HG03103 (cell line): ENCODE results near the gene CFAP47.
"Not testable (repeated sequence)": the region's sequence is repeated elsewhere in the genome, so short reads cannot be mapped to it uniquely, and the experiment has no call there.

Source experiments
- ATAC-seq: cut with Tn5 transposase; IDR thresholded peaks from one replicate; pipeline ENCODE4 v1.9.1; 2021; ENCODE audit warnings: low read depth; ENCODE audit not compliant: unreplicated experiment

Gene CFAP47

GRCh38 chrX:36234840-36235528 is 315.4 kb downstream of the CFAP47 start:
- ATAC-seq = not testable (repeated sequence)

DNA sequence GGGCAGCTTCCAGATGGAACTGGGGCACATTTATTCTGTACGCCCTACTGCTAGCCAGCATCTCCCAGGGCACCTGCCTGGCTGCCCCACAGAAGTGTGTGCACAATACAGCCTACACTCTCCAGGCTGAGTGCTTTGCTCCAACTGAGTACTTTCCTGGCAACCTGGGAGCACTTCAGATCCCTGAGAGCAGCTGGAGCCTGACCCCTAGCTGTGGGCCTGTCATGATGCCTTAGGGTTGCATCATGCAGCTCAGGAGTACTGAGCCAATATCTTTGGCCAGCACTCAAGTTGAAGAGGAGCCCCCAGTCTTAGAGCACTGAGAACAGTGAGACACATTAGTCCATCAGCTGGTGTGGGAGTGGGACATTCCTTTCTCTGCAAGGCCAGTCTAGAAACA is 321.9 kb downstream of the CFAP47 start:
- no peak for ATAC-seq

- ATAC-seq = no peak
Observed at GRCh38 chrX:36266155-36266554, 346.6 kb downstream of the CFAP47 start.

GRCh38 chrX:36310136-36310535 is 390.6 kb downstream of the CFAP47 start:
- ATAC-seq = no peak

DNA sequence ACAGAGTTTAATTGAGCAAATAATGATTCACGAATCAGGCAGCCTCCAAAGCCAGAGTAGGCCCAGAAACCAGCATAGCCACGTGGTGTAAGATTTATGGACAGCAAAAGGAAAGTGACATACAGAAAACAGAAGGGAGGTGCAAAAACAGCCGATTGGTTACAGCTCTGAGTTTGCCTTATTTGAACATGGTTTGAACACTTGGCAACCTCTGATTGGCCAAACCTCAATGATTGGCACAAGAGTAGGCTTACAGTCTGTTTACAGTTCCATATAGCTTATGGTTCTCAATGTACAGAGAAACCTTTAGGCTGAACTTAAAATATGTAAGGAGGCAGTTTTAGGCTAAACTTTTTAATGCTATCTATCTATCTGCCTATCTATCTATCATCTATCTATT is 394.8 kb downstream of the CFAP47 start:
- ATAC-seq = no peak

DNA sequence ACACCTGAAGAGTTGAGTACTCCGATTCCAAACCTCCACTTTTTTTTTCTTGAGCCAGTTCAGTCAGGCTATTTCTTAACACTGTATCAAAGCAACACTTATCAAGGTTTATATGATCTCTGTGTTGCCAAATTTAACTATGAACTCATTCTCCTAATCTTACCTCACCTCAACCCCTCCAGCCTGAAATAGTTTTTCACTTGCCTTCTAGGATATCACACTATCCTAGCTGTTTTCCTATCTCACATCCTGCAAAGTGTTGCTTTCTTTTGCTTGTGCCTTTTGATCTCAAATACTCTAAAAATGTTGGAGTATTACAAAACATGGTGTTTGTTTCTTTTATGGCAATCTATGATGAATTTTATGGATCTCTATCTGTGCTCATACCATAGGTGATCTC is 415.0 kb downstream of the CFAP47 start:
- ATAC-seq = no peak

DNA sequence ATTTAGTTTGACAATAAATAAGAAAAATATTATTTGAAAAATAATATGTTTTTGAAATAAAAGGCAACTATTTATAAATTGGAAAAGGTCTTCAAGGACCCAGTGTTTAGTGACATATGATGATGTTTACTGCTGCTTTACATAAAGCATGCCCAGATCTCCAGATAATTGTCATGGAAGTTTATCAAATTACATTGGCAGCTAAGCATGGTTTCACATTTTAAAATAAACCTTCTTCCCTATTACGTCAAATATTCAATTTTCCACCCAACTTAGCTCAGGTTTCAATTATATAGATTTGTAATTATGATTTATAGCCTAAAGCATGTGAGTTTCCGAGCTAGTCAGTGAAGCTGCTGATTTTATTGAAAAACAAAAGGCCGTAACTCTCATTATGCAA is 417.2 kb downstream of the CFAP47 start:
- no peak for ATAC-seq

DNA sequence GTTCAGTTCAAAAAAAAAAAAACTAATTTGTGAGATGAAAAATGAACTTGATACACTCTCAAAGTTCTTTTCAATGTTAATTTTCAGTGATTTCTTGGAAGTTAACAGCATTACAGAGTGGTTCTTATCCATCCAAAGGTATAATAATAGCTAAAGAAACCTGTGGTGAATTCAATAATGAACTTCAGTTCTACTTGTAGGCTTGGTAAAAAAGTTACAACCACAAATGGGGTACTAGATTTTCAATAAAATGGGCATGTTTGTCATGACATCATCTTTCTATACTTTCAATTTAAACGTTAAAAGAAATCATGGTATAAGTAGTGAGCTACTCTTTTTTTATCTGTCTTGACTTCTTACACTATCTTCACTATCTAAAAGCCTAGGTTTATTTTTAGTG is 424.8 kb downstream of the CFAP47 start:
- ATAC-seq = no peak

DNA sequence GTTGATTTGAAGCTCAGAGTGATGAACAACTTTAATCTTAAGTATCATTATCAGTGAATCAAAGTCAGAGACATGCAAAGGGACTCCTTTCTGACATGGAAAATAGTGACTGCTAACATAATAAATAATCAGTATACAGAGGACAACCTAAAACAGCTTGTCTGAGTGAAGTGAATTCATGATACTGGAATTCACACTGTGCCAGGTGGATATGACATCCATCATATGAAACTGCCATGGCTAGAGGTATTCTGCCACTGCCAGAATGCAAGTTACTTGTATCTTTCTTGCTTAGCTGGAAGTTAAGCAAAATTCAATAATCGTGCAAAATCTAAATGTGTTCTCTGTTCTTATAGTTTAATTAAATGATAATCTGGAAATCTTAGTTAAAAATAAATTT is 429.0 kb downstream of the CFAP47 start:
- ATAC-seq = no peak

GRCh38 chrX:36357855-36358254 is 438.3 kb downstream of the CFAP47 start:
- ATAC-seq = no peak

DNA sequence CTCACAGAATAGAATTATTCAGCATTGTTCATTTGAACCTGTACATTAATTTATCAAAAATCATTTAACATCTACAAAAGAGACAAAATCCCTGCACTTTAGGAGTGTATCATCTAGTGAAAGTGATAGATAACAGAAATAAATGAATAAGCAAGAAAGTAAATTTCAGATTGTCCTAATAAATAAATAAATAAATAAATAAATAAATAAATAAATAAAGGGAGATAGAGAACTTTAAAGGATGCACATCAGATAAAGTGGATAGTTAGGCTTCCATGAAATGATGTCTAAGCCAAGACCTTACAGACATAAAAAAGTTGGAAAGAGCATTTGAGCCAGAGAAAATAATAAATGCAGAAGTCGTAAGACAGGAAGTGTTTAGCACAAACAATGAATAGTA is 444.7 kb downstream of the CFAP47 start:
- ATAC-seq = no peak

DNA sequence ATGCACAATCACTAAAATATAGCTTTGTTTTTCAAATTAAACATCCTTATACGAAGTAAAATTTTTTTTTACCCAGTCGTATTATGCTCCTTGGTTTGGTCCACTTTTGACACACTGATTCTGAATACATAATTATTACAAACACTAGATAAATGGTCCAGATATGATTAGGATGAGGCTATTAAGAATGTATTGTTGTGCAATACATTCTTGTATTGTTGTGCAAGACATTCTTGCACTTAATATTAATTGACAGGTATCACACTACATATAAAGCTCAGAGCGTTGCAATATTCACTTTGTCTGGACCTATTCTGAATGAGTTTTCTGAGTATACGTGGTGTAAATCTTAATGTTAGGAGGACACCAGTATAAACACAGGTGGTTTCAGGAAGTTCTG is 464.0 kb downstream of the CFAP47 start:
- ATAC-seq = no peak

GRCh38 chrX:36388901-36389300 is 469.4 kb downstream of the CFAP47 start:
- ATAC-seq = no peak

GRCh38 chrX:36401774-36402173 is 482.2 kb downstream of the CFAP47 start:
- no peak for ATAC-seq

DNA sequence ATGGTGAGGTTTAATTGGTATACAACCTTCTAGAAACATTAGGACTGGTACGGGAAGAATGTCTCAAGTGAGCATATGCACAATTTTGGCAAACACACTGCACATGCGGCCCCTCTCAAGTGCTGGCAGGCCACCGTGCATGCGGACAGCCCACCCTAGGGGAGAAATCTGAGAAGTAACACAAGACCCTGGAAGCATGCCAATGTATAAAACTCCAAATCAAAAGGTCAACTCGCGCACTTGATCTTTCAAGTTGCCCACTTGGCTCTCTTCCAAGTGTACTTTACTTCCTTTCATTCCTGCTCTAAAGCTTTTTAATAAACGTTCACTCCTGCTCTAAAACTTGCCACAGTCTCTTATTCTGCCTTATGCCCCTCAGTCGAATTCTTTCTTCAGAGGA is 488.3 kb downstream of the CFAP47 start:
- no peak for ATAC-seq

DNA sequence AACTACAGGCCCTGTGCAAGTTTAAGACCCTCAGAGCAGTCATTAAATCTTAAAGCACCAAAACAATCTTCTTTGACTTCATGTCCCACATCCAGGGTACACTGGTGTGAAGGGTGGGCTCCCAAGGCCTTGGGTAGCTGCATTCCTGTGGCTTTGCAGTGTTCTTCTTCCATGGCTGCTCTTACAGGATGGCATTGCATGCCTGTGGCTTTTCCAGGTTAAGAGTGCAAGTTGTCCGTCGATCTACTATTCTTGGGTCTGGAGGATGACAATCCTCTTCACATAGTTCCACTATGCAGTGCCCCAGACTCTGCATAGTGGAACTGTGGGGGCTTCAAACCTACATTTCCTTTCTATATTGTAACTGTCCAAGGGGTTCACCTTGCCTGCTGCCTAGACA is 494.5 kb downstream of the CFAP47 start:
- ATAC-seq = no peak

GRCh38 chrX:36422368-36422767 is 502.8 kb downstream of the CFAP47 start:
- ATAC-seq = no peak

DNA sequence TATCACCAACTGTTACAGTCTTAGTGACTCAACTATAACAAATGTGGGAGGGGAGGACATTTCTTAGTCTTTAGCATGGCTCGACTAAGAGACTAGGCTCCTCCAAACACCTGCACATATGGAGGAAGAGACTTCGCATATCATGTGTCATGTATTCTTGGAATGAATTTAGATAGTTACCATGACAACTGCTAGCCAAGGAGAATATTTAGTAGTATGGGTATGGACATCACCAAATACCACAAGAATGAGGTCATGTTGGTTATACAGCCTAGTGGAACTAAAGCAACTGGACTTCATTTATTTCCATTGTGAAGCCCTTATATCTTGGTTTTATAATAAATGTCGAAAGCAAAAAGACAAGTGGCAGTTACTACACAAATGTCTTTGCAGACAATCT is 512.3 kb downstream of the CFAP47 start:
- ATAC-seq = no peak

DNA sequence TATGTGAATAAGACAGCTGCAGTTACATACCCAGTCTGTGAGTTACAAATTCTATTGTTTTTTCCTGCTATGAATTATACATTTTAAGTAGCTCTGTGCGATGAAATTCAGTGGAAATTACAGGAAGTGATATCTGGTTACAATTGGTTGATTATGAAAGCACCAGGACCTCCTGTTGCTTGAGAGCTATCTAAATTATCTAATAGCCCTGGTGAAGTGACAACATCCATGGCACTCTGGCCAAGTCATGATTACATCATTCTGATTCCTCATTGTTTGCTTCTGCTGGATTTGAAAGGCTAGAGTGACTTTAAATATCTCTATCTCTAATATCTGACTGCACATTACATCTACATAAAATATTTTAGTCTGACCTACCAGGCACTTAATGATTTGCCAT is 515.0 kb downstream of the CFAP47 start:
- ATAC-seq = no peak
